B cell (primary cell): ENCODE data around the gene PRKAB1.

ENCODE experiments used
- CTCF ChIP-seq: fragments of 200-600 bp; IDR thresholded peaks from one replicate; pipeline ENCODE4 v1.8.0; 2022; ENCODE audit warnings: antibody characterized with exemption, mild to moderate bottlenecking
- EZH2 ChIP-seq: IDR thresholded peaks from 2 replicates; pipeline ENCODE4 v1.6.1; 2012; ENCODE audit warnings: borderline replicate concordance, low read depth, mild to moderate bottlenecking, moderate library complexity, low read length; ENCODE audit not compliant: insufficient read depth, poor library complexity, severe bottlenecking

GRCh38 chr12:119718141-119718540 lies 50.2 kb downstream of the PRKAB1 start:
- TF ChIP-seq CTCF = no peak
- no peak for TF ChIP-seq EZH2
